Glutamatergic neuron (in vitro differentiated cells): ENCODE data around the gene C1QB. TPM values are rescaled to one million over a fixed set of nuclear protein-coding genes. Genes with fewer than 3 reads are reported as not detected.
A peak's percentile ranks its signal among the peaks of the same experiment; 100 is the strongest.

Experiments used
- DNase-seq: peaks from one replicate; pipeline ENCODE4 v3.0.0; 2022
- H3K27ac Mint-ChIP-seq: one replicate; pipeline ENCODE4 v1.8.0; 2020; ENCODE audit warnings: mild to moderate bottlenecking, mixed read lengths, inconsistent platforms; ENCODE audit not compliant: unreplicated experiment
- H3K27me3 Mint-ChIP-seq: one replicate; pipeline ENCODE4 v1.8.0; 2020; ENCODE audit warnings: mild to moderate bottlenecking, moderate library complexity, mixed read lengths, inconsistent platforms; ENCODE audit not compliant: unreplicated experiment
- H3K36me3 Mint-ChIP-seq: one replicate; pipeline ENCODE4 v1.8.0; 2020; ENCODE audit warnings: mild to moderate bottlenecking, mixed read lengths, inconsistent platforms; ENCODE audit not compliant: unreplicated experiment
- H3K4me1 Mint-ChIP-seq: one replicate; pipeline ENCODE4 v1.8.0; 2020; ENCODE audit warnings: mild to moderate bottlenecking, low read depth, mixed read lengths, inconsistent platforms; ENCODE audit not compliant: unreplicated experiment
- H3K4me3 Mint-ChIP-seq: one replicate; pipeline ENCODE4 v1.8.0; 2020; ENCODE audit warnings: mild to moderate bottlenecking, mixed read lengths, inconsistent platforms; ENCODE audit not compliant: unreplicated experiment
- H3K9me3 Mint-ChIP-seq: one replicate; pipeline ENCODE4 v1.8.0; 2020; ENCODE audit warnings: mild to moderate bottlenecking, moderate library complexity, mixed read lengths, inconsistent platforms; ENCODE audit not compliant: unreplicated experiment
- total RNA-seq: library from RNA; stranded (reverse); fragmentation: NEBNext Ultra II Directional; extraction: Animal tissue kit (Norgen Biotek cat#: 25700); gene quantifications from one replicate; pipeline ENCODE4 v1.2.1, GENCODE V29; 2021; ENCODE audit not compliant: unreplicated experiment
- TF ChIP-seq, protein P1 (sequence below): fragments of 200-600 bp; sonication (generic); IDR thresholded peaks from one replicate; pipeline ENCODE4 v1.5.0; 2021; ENCODE audit not compliant: partially characterized antibody, unreplicated experiment

The C1QB gene
- total RNA-seq, 1 donor from 2014 or later: not detected

DNA sequence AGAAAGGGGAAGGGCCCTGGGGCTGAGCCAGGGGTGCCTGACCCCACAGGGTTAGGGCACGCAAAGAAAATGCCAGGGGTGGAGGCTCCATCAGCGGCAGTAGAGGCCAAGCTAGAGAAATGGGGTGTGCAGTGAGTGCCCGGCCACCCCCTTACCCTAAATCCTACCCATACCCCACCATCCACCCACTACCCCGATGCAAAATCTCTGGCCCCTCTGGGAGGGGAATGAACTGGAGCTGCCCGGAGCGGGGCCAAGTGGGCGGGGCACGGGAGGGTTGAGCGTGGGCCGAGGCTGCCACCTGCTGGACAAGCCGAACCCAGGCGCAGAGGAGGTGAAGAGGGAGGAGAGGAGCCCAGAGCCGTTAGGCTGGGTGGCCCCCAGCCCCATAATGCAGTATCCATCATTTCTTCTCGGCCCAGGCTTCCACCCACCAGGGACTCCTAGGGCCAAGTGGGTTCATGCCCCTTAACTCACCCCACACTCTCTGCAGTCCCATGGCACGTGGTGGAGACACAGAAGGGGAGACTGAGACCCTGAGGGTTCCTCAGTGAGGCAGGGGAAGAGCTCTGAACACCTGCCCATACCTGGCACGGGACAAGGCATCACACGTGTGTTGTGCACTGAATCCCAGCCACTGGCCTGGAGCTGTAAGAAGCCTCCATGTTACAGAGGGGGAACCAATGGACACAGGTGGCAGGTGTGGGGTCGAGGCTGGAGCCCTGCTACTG, 11.0 kb upstream of the C1QB start:
- H3K27ac Mint-ChIP-seq: no peak overlapping the region
- TF ChIP-seq, protein P1, sequence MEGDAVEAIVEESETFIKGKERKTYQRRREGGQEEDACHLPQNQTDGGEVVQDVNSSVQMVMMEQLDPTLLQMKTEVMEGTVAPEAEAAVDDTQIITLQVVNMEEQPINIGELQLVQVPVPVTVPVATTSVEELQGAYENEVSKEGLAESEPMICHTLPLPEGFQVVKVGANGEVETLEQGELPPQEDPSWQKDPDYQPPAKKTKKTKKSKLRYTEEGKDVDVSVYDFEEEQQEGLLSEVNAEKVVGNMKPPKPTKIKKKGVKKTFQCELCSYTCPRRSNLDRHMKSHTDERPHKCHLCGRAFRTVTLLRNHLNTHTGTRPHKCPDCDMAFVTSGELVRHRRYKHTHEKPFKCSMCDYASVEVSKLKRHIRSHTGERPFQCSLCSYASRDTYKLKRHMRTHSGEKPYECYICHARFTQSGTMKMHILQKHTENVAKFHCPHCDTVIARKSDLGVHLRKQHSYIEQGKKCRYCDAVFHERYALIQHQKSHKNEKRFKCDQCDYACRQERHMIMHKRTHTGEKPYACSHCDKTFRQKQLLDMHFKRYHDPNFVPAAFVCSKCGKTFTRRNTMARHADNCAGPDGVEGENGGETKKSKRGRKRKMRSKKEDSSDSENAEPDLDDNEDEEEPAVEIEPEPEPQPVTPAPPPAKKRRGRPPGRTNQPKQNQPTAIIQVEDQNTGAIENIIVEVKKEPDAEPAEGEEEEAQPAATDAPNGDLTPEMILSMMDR: peak; percentile 88
- no peaks in the 10 kb centered on the region for H3K36me3 Mint-ChIP-seq
- no peak overlapping the region for H3K4me3 Mint-ChIP-seq
- peaks cover 3% of the 10 kb centered on the region for H3K9me3 Mint-ChIP-seq
- H3K4me1 Mint-ChIP-seq: peaks cover 10% of the 10 kb centered on the region
- H3K27me3 Mint-ChIP-seq: peaks cover 10% of the 10 kb centered on the region
- peak; percentile 92 for DNase-seq

DNA sequence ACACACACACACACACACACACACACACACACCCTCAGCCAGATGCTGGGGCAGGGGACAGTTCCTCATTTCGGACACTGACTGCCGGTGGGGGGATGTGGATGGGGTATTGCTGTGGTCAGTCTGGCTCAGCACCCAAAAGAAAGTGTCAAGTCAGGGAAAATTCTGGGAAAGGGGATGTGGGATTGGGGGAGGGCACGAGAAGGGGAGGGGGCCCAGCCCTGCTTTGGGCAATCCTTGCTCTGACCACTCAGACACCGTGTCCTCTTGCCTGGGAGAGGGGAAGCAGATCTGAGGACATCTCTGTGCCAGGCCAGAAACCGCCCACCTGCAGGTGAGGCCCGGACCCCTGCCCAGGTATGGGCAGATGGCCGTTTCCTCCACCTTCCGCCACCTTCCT, 9.7 kb upstream of the C1QB start, which contains the start of gene C1QC:
TSS of gene C1QC (plus strand) at position 253 of the 400 bp plus-strand sequence. CDS start 391 bp downstream, outside the sequence.
- TF ChIP-seq, protein P1: no peak
- Mint-ChIP-seq H3K27ac (no peak within 1 kb of the TSS), H3K27me3 (peaks cover 10% of the 10 kb centered on the region), H3K4me1 (peaks cover 12% of the 10 kb centered on the region), H3K4me3 (no peak within 1 kb of the TSS), H3K9me3 (peaks cover 3% of the 10 kb centered on the region), H3K36me3 (no peaks in the 10 kb centered on the region)
- no peak for DNase-seq

DNA sequence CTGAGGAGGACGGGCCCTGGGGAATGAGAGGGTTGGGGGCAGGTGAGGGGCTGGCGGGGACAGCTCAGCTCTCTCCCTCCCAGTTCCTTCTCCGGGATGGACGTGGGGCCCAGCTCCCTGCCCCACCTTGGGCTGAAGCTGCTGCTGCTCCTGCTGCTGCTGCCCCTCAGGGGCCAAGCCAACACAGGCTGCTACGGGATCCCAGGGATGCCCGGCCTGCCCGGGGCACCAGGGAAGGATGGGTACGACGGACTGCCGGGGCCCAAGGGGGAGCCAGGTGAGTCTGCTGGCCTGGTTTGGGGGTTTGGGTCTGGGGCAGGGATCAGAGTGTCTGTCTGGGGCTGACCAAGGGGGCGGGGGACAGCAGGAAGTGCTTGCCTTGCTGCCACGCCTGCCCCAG, 9.1 kb upstream of the C1QB start:
- H3K27ac Mint-ChIP-seq: no peak overlapping the region
- H3K36me3 Mint-ChIP-seq: no peaks in the 10 kb centered on the region
- peaks cover 12% of the 10 kb centered on the region for H3K4me1 Mint-ChIP-seq
- peaks cover 10% of the 10 kb centered on the region for H3K27me3 Mint-ChIP-seq
- peaks cover 3% of the 10 kb centered on the region for H3K9me3 Mint-ChIP-seq
- no peak for DNase-seq
- H3K4me3 Mint-ChIP-seq: no peak overlapping the region
- TF ChIP-seq, protein P1: no peak

DNA sequence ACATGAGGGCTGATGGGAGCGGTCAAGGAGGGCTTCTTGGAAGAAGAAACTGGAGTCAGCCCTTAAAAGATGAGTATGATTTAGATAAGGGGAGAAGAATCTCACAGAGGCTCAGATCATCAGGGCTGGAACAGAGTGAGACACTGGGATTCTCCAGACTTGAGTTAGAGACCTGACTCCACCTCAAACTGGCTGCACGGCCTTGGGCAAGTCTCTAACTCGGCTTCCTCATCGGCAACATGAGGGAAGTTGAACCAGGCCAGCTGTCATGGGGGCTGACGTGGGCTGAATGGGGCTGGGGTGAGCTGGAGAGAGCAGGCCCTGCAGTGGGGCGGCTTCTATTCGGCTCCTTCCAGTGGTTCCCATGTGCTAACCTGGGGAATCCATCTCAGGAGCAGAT, 7.1 kb upstream of the C1QB start:
- no peak overlapping the region for H3K4me3 Mint-ChIP-seq
- DNase-seq: no peak
- H3K27me3 Mint-ChIP-seq: peaks cover 12% of the 10 kb centered on the region
- H3K4me1 Mint-ChIP-seq: peaks cover 11% of the 10 kb centered on the region
- TF ChIP-seq, protein P1: no peak
- no peak overlapping the region for H3K27ac Mint-ChIP-seq
- peaks cover 3% of the 10 kb centered on the region for H3K9me3 Mint-ChIP-seq
- H3K36me3 Mint-ChIP-seq: no peaks in the 10 kb centered on the region

DNA sequence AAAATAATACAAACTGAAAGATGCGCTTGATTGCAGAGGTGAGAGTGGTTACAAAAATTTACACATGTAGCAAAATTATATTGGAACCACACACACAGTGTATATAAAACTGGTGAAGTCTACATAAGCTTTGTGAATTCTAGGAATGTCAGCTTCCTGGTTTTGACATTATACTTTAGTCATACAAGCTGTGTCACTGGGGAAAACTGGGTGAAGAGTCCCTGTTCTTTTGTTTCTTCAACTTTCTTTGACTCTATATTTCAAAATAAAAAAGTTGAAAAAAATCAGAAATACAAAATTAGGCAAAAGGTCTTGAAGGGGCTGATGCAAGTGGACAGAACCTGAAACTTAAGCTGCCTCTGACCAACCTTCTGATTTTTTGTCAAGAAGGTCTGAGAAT, 6.7 kb upstream of the C1QB start:
- Mint-ChIP-seq H3K9me3 (peaks cover 3% of the 10 kb centered on the region), H3K27me3 (peaks cover 8% of the 10 kb centered on the region), H3K36me3 (no peaks in the 10 kb centered on the region), H3K4me1 (peaks cover 7% of the 10 kb centered on the region), H3K27ac (no peak overlapping the region), H3K4me3 (no peak overlapping the region)
- no peak for DNase-seq
- TF ChIP-seq, protein P1: no peak
